Neural cell (in vitro differentiated cells): ENCODE measurements around the gene ALOXE3.

Source experiments
- CTCF ChIP-seq: fragments of 450-650 bp; IDR thresholded peaks from 2 replicates; pipeline ENCODE4 v1.5.1; 2014; ENCODE audit warnings: antibody characterized with exemption, mild to moderate bottlenecking, moderate library complexity; ENCODE audit not compliant: poor library complexity, severe bottlenecking
- EP300 ChIP-seq: fragments of 450-650 bp; conservative IDR thresholded peaks from 2 replicates; pipeline ENCODE4 v1.6.1; 2014; ENCODE audit warnings: antibody characterized with exemption, mild to moderate bottlenecking, moderate library complexity; ENCODE audit not compliant: poor library complexity, severe bottlenecking
- EZH2 ChIP-seq: fragments of 200-600, 300-800 bp; shearing (Covaris generic), sonication (generic); IDR thresholded peaks from 2 replicates; pipeline ENCODE4 v1.6.1; 2014; ENCODE audit warnings: antibody characterized with exemption, low read length, borderline replicate concordance, mild to moderate bottlenecking; ENCODE audit not compliant: insufficient read depth, poor library complexity, severe bottlenecking
- SMC3 ChIP-seq: fragments of 450-650 bp; conservative IDR thresholded peaks from 2 replicates; pipeline ENCODE4 v1.6.1; 2014; ENCODE audit warnings: antibody characterized with exemption, mild to moderate bottlenecking, moderate library complexity; ENCODE audit not compliant: poor library complexity
- TAF1 ChIP-seq: IDR thresholded peaks from 2 replicates; pipeline ENCODE4 v1.6.1; 2012; ENCODE audit warnings: low read depth

- TF ChIP-seq CTCF (no peak), EP300 (no peak), EZH2 (no peak), SMC3 (no peak), TAF1 (no peak)
Measured at GRCh38 chr17:8076502-8077266, 41.6 kb downstream of the ALOXE3 start.
